Activated naive CD4-positive, alpha-beta T cell (primary cell): ENCODE measurements around the gene RPS6KA5.

Experiments
- DNase-seq, 4 experiments: peaks; one replicate each; lab custom pipeline; 2025; lab: John Stamatoyannopoulos, UW

Gene RPS6KA5

DNA sequence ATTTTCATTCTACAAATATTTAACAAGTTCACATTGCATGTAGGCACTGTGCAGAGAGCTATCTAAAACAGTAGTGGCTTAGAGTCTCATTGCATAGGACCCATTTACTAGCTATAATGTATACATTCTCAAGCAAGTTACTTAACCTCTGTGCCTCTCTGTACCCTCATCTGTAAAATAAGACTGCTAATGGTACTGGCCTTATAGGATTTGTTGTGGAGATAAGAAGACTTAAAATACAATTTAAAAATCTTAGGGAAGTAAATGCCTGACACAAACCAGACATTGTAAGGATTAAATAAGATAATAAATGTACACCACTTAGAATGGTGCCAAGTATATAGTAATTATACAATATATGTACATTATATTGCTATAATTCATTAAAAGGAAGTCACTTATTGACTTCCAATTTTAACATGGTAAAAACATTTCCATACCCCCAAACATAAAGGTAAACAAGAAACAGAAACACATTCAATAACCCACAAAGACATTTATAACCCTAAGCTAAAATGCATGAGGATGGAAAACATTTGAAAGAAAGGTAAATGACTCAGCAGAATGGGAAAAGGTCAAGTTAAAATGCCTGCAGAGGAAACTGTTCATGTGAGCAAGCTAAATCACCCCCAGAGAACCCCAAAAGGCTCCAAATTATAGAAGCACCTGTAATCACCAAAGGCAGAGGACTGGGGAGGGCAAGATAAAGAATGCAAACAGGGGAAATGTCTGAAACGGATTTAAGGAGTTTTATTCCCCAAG, 30.8 kb downstream of the RPS6KA5 start:
- DNase-seq = no peak

DNA sequence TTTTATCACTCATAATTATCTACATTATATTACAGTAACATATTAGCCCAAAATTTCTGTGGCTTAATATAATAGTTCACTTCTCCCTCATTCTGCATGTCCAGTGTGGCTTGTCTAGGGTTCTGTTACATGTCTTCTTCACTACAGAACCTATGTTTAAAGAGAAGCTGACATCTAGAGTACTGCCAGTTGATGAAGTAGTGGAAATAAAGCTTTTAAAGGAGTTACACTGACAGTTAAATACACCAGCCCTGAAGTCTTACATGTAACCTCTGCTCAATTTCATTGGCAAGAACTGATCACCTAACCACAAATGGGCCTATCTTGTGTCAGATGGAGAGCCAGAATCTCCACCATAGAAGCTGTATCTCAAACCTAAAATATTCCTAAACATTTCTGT, 32.9 kb downstream of the RPS6KA5 start:
- DNase-seq = no peak

DNA sequence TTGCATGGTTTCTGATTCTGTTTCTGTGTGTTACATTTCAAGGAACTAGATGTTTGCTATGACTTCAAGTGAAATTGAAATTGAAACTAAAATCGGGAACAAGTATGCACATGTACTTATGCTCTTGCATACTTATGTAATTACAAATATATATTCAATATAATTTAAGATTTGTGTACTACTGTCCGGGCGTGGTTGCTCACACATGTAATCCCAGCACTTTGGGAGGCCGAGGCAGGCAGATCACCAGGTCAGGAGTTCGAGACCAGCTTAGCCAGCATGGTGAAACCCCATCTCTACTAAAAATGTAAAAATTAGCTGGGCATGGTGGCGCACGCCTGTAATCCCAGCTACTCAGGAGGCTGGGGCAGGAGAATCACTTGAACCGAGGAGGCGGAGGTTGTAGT, 37.8 kb downstream of the RPS6KA5 start:
- peak in 1 of 4 experiments; percentile 4 for DNase-seq

DNA sequence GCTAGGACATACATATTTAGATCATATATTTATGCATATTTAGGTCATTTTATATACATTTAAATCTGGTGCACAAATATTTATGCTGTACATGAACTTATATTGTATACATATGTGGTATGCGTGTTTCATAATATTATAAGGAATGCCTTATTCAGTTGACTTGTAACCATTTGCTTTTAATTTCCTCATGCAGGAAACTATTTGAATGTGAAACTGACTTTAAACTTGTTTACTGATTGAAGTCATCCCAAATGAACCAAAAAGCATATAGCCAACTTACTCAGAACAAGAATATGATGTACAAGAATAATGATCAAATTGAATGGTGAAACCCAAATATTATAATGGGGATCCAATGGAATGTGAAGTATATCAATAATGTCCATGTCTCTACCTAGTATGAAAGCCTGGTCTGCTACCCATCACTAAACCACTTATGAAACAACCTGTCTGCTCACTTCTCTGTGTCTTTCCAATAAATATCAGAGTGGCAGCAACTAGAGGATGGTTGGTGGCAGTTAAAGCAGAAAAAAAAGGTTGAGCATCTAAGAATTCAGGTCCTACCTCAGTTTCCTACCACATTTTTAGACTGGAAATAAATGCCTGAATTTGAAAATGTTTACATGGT, 38.3 kb downstream of the RPS6KA5 start:
- DNase-seq = no peak

DNA sequence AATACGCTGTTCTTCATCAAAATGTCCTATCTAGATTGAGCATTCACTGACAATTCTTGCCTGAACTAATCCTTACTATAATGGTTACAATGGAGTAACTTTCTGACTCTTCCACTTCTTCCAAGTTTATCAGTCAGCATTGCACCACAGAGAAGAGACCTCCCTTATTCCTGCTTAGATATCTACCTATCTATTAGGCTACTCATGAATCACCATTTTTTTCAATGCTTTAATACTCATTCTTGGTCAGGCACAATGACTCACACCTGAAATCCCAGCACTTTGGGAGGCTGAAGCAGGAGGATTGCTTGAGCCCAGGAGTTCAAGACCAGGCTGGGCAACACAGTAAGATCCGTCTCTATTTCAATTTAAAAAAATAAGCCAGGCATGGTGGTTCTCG, 39.3 kb downstream of the RPS6KA5 start:
- no peak for DNase-seq

DNA sequence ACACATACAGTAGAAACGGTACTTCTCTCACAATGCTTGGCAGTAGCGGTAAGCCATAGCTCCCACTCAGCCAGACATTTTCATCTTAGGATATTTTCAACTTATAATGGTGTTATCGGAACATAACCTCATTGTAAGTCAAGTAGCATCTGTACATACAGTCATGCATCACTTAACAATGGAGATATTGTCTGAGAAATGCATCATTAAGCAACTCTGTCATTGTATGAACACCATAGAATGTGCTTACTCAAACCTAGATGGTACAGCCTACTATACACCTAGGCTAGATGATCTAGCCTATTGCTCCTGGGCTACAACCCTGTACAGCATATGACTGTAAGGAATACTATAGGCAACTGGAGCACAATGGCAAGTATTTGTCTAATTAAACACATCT, 40.8 kb downstream of the RPS6KA5 start:
- no peak for DNase-seq

DNA sequence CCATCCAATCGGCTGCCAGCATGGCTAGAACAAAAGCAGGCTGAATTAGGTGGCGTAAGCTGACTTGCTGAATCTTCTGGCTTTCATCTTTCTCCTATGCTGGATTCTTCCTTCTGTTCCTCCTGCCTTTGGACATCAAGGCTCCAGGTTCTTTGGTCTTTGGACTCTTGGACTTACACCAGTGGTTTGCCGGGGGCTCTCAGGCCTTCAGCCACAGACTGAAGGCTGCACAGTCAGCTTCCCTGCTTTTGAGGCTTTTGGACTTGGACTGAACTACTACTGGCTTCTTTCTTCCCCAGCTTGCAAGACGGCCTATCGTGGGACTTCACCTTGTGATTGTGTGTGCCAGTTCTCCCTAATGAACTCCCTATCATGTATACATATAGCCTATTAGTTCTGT, 42.0 kb downstream of the RPS6KA5 start:
- no peak for DNase-seq

DNA sequence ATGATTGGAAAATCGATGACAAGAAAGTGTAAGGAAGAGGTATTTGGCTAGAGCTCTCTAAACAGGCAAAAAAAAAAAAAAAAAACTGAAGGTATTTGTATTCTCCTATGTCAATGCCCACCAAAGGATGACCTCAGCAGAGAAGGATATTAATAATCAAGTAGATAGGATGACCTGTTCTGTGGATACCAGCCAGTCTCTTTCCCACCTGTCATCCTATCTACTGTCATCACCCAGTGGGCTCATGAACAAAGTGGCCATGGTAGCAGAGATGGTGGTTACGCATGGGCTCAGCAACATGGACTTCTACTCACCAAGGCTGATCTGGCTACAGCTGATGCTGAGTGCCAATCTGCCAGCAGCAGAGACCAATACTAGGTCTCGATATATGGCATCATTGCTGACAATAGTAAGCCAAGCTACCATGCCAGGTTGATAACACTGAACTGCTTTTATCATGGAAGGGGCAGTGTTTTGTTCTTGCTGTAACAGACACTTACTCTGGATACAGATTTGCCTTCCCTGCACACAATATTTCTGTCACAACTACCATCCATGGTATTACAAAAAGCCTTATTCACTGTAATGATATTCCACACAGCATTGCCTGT, 43.5 kb downstream of the RPS6KA5 start:
- no peak for DNase-seq

DNA sequence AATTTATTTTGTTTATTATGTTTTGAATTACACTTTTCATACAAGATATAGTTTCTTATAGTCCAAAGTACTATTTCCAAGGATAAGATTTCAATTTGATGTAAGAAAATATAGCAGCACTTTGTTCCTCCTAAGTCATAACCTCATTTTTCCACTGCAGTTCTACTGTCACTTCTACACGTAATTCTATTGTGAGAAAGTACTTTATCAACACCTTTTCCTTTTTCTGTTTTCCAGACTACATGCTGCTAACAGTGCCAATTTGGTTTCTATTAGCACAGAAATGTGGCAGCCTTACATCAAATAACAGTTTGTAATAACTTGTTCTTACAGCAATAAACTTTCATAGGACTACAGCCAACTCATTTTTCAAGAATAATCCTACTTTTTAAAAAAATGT, 45.0 kb downstream of the RPS6KA5 start:
- no peak for DNase-seq

DNA sequence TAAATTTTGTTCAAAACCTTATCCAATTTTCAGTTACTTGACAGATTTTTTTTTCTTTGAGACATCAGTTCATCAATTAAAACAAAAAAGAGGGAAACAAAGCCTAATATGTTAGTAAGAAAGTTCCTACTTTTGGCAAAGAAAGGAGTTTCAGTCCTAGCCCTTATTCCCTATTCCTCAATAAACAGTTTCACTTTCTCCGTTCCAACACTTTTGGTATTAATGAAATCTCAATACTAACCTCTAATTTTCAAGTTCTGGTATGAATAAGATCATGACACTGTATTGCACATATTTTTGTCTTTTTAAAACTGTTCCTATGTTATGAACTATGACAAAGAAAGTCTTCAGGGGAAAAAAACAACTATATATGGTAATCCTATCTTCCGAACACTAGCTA, 48.4 kb downstream of the RPS6KA5 start:
- no peak for DNase-seq

DNA sequence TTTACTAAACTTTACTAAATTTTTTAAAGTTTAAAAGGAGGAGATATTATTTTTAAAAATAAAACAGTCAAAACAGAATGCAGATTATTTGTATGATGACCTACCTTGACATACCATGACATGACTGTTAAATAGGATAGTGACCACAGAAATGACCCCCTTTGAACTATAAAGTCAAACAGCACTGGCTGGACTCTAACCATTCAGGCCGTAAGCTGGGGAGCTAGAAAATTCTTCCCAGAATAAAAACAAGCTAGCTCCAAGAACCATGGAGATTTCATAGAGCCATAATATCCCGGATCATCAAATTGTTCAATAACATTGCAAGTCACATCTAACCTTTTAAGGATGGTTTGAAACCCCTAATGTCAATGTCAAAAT, 50.3 kb downstream of the RPS6KA5 start:
- no peak for DNase-seq

DNA sequence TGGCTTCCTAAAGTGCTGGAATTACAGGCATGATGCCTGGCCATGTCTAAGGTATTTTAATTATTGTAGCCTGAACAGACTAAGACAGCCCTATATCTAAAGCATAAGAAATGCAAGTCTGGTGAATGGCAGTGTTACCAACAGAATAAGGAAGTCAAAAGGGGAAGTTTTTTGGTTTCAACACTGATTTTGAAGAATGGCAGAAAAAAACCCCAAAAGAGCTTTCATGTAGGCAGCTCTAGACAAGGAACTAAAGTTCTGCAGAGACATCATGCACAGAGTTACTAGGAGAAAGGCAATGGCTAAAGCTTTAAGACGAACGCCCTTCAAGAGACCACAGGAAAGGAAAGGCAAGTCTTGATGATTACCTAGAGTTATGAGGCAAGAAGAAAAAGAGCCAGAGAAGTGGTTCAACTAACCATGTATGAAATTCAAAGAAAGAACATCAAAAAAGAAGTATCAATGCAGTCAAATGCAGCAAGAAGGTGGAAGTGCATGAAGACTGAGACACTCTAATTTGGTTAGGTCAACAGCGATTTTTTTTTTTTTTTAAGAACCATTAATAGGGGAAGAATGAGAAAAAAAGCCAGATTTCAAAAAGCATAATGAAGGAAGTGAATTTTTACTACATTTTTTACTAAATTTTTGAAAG, 50.8 kb downstream of the RPS6KA5 start:
- DNase-seq = no peak

DNA sequence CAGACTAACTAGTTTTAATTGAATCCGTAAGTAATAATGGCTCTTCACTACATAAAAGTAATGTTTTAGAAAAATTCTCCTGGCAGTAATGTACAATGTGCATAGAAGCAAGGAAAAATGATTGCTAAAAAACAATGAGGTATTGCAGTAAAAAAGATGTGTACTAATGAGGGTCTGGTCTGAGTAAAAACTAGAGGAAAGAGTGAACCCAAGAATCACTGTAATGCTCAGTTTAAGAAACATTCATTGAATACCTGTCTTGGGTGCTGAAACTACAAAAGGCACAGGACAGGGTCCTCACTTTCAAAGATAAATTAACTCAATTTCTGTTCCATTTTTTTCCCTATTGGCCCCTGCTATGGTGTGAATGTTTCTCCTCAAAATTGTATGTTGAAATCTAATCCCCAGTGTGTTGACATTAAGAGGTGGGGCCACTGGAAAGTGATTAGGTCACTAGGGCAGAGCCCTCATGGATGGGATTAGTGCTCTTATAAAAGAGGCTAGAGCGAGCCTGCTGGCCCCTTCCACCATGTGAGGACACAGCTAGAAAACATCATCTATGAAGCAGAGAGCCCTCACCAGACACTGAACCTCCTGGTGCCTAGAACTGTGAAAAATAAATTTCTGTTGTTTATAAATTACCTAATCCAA, 51.6 kb downstream of the RPS6KA5 start:
- no peak for DNase-seq

DNA sequence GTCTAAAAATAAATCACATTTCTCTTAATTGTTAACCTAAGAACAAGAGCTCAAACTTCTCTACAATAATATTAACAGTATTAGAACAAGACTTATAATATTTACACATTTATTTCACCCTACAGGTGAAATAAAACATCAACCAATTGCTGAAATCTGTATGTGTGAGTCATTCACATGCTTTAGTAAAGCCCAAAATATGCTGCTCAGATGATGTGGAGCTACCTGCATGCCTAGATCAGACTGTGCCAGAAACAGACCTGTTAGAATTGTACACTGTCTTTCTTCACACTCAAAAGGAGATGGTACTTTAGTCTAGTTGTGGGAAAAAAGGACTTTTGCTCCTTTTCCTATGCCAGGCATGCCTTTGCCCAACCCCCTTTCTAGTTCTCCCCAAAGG, 54.7 kb downstream of the RPS6KA5 start:
- no peak for DNase-seq

DNA sequence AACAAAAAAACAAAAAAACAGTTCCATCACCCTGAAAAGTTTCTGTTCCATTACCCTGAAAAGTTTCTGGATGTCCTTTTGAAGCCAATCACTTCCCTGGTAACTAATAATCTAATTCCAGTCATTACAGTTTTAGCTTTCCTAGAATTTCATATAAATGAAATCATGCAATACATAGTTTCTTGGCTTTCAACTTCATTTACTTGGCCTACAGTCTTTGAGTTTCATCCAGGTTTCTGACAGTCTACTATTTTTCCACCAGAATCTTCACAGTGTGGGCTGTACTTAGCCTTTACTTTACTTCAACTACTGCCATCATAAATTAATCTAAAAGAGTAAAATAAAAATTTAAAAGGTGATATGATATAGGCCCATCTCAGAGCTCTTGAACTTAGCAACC, 55.5 kb downstream of the RPS6KA5 start:
- no peak for DNase-seq

DNA sequence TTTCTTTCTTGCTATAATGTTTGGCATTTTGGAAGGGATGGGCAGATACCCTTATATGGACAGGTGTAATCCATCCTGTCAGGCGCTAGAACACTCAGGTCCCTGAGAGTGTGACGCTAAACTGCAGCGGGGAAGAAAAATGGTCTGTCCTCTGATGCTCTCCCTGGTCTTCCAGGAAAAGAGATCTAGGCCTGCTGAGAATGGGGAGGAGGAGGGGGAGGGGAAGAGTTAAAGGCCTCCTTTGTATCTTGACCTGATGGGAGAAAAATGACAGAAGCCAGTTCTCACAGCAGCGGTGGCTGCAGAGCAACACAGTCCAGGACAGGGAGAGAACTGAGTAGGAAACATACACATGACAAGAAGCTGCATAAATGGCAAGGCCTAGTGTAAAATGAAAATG, 61.1 kb downstream of the RPS6KA5 start:
- no peak for DNase-seq

DNA sequence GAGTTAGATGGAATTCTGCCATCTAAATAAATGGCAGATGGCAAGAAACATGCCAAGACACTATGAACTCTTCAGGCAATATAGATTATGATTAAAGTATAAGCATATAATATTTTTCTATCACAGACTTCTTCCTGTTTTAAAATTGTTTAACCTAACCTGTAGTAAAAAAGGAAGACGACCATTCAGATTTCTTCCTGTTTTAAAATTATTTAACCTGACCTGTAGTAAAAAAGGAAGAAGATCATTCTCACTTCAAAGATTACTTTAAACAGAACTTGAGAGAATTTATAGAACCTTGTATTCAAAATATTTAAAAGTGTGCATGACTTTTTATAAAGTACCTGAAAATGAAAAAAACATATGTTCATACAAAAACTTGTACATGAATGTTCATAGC, 63.5 kb downstream of the RPS6KA5 start:
- no peak for DNase-seq

DNA sequence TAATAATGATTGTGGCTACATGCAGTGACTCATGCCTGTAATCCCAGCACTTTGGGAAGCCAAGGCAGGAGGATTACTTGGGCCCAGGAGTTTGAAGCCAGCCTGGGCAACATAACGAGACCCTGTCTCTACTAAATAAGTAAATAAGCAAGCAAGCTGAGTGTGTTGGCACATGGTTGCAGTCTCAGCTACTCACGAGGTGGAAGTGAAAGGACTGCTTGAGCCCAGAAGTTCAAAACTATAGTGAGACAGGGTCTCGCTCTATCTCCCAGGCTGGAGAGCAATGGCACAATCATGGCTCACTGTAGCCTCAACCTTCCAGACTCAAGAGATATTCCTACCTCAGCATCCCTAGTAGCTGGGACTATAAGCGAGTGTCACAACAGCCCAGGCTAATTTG, 64.7 kb downstream of the RPS6KA5 start:
- DNase-seq = no peak

DNA sequence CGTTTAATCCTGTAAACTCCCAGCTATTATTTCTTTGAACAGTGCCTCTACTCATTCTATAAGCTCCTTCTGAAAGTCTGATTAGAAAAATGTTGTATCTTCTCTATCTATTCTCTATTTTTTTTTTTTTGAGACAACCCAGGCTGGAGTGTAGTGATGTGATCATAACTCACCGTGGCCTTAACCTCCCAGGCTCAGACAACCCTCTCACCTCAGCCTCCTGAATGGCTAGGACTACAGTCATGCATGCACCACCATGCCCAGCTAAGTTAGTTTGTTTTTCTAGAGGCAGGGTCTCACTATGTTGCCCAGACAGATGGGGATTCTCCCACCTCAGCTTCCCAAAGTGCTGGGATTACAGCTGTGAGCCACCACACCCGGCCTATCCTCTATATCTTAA, 66.6 kb downstream of the RPS6KA5 start:
- DNase-seq = no peak

DNA sequence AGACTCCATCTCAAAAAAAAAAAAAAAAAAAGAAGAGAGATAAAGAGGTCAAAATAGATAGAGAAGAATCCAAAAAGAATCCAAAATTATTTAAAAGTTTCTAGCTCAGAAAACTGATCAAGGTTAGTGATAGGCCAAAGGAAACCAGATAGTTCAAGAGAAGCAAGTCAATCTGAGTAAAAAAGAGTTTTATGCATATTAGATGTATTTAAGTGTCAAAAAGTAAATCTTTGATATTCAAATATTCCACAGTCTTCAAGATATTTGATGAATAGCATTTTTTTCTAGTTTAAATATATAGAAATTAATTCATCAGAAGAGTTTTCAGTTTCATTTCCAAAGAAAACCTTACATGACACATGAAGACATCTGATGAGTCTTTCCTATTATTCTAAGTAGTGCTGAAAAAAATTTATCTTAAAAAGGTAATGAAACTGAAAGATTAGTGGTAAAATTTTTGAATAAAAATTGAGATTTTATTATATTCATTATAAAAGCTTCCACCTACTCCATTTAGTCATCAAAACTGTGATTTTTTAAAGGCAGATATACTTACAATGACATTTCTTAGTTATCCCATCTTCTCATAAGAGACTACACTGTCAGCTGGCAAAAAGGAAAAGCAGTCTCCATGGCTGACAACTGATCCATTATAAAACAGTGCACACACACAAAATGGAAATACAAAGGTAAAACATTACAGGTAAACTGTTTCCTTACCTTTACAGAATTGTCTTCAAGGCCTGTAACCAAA, 68.6 kb downstream of the RPS6KA5 start:
- no peak for DNase-seq

DNA sequence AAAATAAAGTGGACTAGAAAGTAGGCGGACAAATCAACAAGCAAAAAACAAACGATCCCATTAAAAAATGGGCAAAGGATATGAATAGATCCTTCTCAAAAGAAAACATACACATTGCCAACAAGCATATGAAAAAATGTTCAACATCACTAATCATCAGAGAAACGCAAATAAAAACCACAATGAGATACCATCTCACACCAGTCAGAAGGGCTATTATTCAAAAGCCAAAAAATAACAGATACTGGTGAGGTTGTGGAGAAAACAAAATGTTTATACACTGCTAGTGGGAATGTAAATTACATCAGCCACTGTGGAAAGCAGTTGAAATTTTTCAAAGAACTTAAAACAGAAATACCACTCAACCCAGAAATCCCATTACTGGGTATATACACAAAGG, 70.3 kb downstream of the RPS6KA5 start:
- DNase-seq = no peak

DNA sequence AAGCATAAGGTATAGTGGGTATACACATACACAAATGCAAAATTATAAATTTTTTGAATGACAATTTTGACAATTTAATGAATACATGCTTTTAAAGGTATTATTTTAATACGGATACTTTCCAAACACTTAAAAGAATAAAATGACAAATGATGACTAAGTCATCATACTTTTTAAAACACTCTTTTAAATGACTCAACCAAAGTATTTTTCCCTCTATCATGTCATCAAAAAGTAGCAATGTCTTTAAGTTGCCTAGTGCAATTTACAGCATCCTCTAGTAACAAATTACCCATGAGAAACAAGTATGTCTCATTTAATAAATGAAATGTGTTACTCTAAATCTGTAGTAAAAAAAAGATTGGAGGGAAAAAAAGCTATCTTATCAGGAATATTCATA, 73.3 kb downstream of the RPS6KA5 start:
- DNase-seq = no peak
